Measurements from ENCODE around the gene SMIM26.
A peak's percentile ranks its signal among the peaks of the same experiment; 100 is the strongest.
"Not testable (repeated sequence)": the region's sequence is repeated elsewhere in the genome, so short reads cannot be mapped to it uniquely, and the experiment has no call there.

SMIM26 gene

GRCh38 chr20:18566892-18567738, at the start of gene SMIM26:
TSS of gene SMIM26 (plus strand) at chr20:18567432. CDS start at chr20:18567479, 47 bp downstream.
- peak; percentile 89 to 93 (median 92) for DNase-seq (ENCODE audit: low read depth in 3 of 3)

- not testable (repeated sequence) for DNase-seq (ENCODE audit: low read depth in 3 of 3)
Measured at GRCh38 chr20:18522066-18522465, 45.2 kb upstream of the SMIM26 start.

- no peak for DNase-seq (ENCODE audit: low read depth in 3 of 3)
Measured at GRCh38 chr20:18523066-18523465, 44.2 kb upstream of the SMIM26 start.

- DNase-seq (ENCODE audit: low read depth in 3 of 3): no peak
Measured at GRCh38 chr20:18524646-18525045, 42.6 kb upstream of the SMIM26 start.

GRCh38 chr20:18526761-18527160, 40.5 kb upstream of the SMIM26 start:
- not testable (repeated sequence) for DNase-seq (ENCODE audit: low read depth in 3 of 3)

GRCh38 chr20:18527339-18527738, 39.9 kb upstream of the SMIM26 start:
- no peak for DNase-seq (ENCODE audit: low read depth in 3 of 3)

- DNase-seq (ENCODE audit: low read depth in 3 of 3): no peak
Measured at GRCh38 chr20:18527836-18528235, 39.4 kb upstream of the SMIM26 start.

- no peak for DNase-seq (ENCODE audit: low read depth in 3 of 3)
Measured at GRCh38 chr20:18529041-18529440, 38.2 kb upstream of the SMIM26 start.

GRCh38 chr20:18532626-18533025, 34.6 kb upstream of the SMIM26 start:
- DNase-seq (ENCODE audit: low read depth in 3 of 3): no peak

- no peak for DNase-seq (ENCODE audit: low read depth in 3 of 3)
Measured at GRCh38 chr20:18533491-18533890, 33.7 kb upstream of the SMIM26 start.

- no peak for DNase-seq (ENCODE audit: low read depth in 3 of 3)
Measured at GRCh38 chr20:18533978-18534644, 33.1 kb upstream of the SMIM26 start.

- DNase-seq (ENCODE audit: low read depth in 3 of 3): no peak
Measured at GRCh38 chr20:18537651-18538050, 29.6 kb upstream of the SMIM26 start.

- no peak for DNase-seq (ENCODE audit: low read depth in 3 of 3)
Measured at GRCh38 chr20:18541741-18542140, 25.5 kb upstream of the SMIM26 start.

GRCh38 chr20:18543216-18543615, 24.0 kb upstream of the SMIM26 start:
- no peak for DNase-seq (ENCODE audit: low read depth in 3 of 3)

GRCh38 chr20:18543932-18544331, 23.3 kb upstream of the SMIM26 start:
- DNase-seq (ENCODE audit: low read depth in 3 of 3): no peak

GRCh38 chr20:18545566-18545965, 21.7 kb upstream of the SMIM26 start:
- no peak for DNase-seq (ENCODE audit: low read depth in 3 of 3)

GRCh38 chr20:18548465-18548864, 18.8 kb upstream of the SMIM26 start:
- DNase-seq (ENCODE audit: low read depth in 3 of 3): no peak

- no peak for DNase-seq (ENCODE audit: low read depth in 3 of 3)
Measured at GRCh38 chr20:18553746-18554145, 13.5 kb upstream of the SMIM26 start.

- DNase-seq (ENCODE audit: low read depth in 3 of 3): no peak
Measured at GRCh38 chr20:18567739-18568091, 483 bp downstream of the SMIM26 start.

GRCh38 chr20:18571009-18571408, 3.8 kb downstream of the SMIM26 start:
- DNase-seq (ENCODE audit: low read depth in 3 of 3): no peak

GRCh38 chr20:18571578-18571977, 4.3 kb downstream of the SMIM26 start:
- DNase-seq (ENCODE audit: low read depth in 3 of 3): no peak

- DNase-seq (ENCODE audit: low read depth in 3 of 3): no peak
Measured at GRCh38 chr20:18577942-18578341, 10.7 kb downstream of the SMIM26 start.

- DNase-seq (ENCODE audit: low read depth in 3 of 3): no peak
Measured at GRCh38 chr20:18578581-18578980, 11.3 kb downstream of the SMIM26 start.

All from stimulated activated CD4-positive, alpha-beta T cell treated with anti-CD3 and anti-CD28 coated beads, TNF-alpha, amount 100 ng/mL, for 48 hours (primary cell).